Measurements from ENCODE around the gene NCLN. TPM values are rescaled to one million over a fixed set of nuclear protein-coding genes. Genes with fewer than 3 reads are reported as not detected.

Gene NCLN
- total and polyA plus RNA-seq, 9 of the 15 experiments (the other 6 are each of a cell fraction or from before 2014, with no cell fraction given) = 3.8 to 126 (median 39.6) TPM

- intact Hi-C loops (cut with micrococcal nuclease) = no loop called here
- FAIRE-seq = no peak
- POLR2A ChIA-PET = interaction anchor here (0.6 to 0.8 kb wide), 2 partner anchors 191 to 229 kb away, joined by 3 to 4 read pairs; no protein-coding TSS in a partner anchor
Measured at GRCh38 chr19:3140667-3141038, 45.1 kb upstream of the NCLN start.

More at GRCh38 chr19:3140667-3141038, 45.1 kb upstream of the NCLN start:
- CTCF ChIA-PET (ENCODE audit: low intra/inter-chr PET ratio) = no interaction called here
- Histone ChIP-seq H3K27ac (ENCODE audit: extremely low read depth, low read depth, low read length) (no peak overlapping the region), H2AFZ (ENCODE audit: low read depth, low read length) (no peak overlapping the region), H4K20me1 (replicated peaks; ENCODE audit: control insufficient read depth, insufficient read depth, low read length) (no peaks in the 10 kb centered on the region), H3K27me3 (ENCODE audit: control insufficient read depth in 2 of 2, insufficient read depth in 2 of 2, low read length in 2 of 2) (no peaks in the 10 kb centered on the region), H3K9me3 (replicated peaks; ENCODE audit: control insufficient read depth, insufficient read depth, low read depth, low read length) (no peaks in the 10 kb centered on the region), H3K4me2 (ENCODE audit: insufficient read depth, low read length) (no peak overlapping the region), H3K4me1 (replicated peaks in 1 of 2; ENCODE audit: control insufficient read depth in 2 of 2, insufficient read depth in 2 of 2, low read length in 2 of 2) (peaks cover 0 to 16% of the 10 kb centered on the region in 2 experiments; a peak in 3 of 5 replicates), H3K4me3 (no peak overlapping the region), H3K9ac (ENCODE audit: insufficient read depth in 1 of 2, low read depth in 2 of 2, low read length in 2 of 2) (no peak overlapping the region), H3K36me3 (ENCODE audit: control insufficient read depth, insufficient read depth, low read length) (no peaks in the 10 kb centered on the region), H3K79me2 (ENCODE audit: control insufficient read depth, insufficient read depth, low read length) (no peaks in the 10 kb centered on the region), H3K9me1 (ENCODE audit: control insufficient read depth, insufficient read depth, low read length) (no peaks in the 10 kb centered on the region)
- DNase-seq (ENCODE audit: extremely low read depth in 1 of 4, low spot score in 3 of 4) (no peak), ATAC-seq (no peak)
- BruUV-seq (replicated peaks) = no TSS peak
- in situ Hi-C loops (cut with MboI) = no loop called here
- TF ChIP-seq HDAC2 (IDR thresholded peaks at IDR 0.05) = peak; percentile 27; the same call in 1 of the 2 replicates
- peak in 1 of 2 experiments; percentile 52; a peak in 2 of 4 replicates for TF ChIP-seq KDM1A (IDR thresholded peaks at IDR 0.05)
- no peak for TF ChIP-seq ETV6 (IDR thresholded peaks at IDR 0.05; ENCODE audit: borderline replicate concordance in 1 of 2, low read depth in 2 of 2, low read length in 1 of 2)
- no peak for TF ChIP-seq ETV6 (CRISPR knock-in tag; IDR thresholded peaks at IDR 0.05; ENCODE audit: borderline replicate concordance)
- no peak for TF ChIP-seq ZSCAN32 (CRISPR knock-in tag; IDR thresholded peaks at IDR 0.05)
- TF ChIP-seq TBP (optimal IDR thresholded peaks at IDR 0.05; ENCODE audit: low read depth, low read length) = no peak
- 0 out of 4 replicates have a peak, but pooled peaks of 1 of the 2 experiments have one; percentile 7 for TF ChIP-seq RCOR1 (IDR thresholded peaks at IDR 0.05; ENCODE audit: borderline replicate concordance in 1 of 2, low read depth in 2 of 2, low read length in 2 of 2)
- no peak for TF ChIP-seq ZNF76 (CRISPR knock-in tag; IDR thresholded peaks at IDR 0.05; ENCODE audit: borderline replicate concordance)
- TF ChIP-seq BCOR (IDR thresholded peaks at IDR 0.05) = peak; percentile 80
- TF ChIP-seq, protein P1, sequence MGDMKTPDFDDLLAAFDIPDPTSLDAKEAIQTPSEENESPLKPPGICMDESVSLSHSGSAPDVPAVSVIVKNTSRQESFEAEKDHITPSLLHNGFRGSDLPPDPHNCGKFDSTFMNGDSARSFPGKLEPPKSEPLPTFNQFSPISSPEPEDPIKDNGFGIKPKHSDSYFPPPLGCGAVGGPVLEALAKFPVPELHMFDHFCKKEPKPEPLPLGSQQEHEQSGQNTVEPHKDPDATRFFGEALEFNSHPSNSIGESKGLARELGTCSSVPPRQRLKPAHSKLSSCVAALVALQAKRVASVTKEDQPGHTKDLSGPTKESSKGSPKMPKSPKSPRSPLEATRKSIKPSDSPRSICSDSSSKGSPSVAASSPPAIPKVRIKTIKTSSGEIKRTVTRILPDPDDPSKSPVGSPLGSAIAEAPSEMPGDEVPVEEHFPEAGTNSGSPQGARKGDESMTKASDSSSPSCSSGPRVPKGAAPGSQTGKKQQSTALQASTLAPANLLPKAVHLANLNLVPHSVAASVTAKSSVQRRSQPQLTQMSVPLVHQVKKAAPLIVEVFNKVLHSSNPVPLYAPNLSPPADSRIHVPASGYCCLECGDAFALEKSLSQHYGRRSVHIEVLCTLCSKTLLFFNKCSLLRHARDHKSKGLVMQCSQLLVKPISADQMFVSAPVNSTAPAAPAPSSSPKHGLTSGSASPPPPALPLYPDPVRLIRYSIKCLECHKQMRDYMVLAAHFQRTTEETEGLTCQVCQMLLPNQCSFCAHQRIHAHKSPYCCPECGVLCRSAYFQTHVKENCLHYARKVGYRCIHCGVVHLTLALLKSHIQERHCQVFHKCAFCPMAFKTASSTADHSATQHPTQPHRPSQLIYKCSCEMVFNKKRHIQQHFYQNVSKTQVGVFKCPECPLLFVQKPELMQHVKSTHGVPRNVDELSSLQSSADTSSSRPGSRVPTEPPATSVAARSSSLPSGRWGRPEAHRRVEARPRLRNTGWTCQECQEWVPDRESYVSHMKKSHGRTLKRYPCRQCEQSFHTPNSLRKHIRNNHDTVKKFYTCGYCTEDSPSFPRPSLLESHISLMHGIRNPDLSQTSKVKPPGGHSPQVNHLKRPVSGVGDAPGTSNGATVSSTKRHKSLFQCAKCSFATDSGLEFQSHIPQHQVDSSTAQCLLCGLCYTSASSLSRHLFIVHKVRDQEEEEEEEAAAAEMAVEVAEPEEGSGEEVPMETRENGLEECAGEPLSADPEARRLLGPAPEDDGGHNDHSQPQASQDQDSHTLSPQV (IDR thresholded peaks at IDR 0.05) = no peak
- no peak for TF ChIP-seq TGIF2 (CRISPR knock-in tag; IDR thresholded peaks at IDR 0.05)
- peak; percentile 99 for TF ChIP-seq ZNF24 (IDR thresholded peaks at IDR 0.05)
- TF ChIP-seq, protein P2, sequence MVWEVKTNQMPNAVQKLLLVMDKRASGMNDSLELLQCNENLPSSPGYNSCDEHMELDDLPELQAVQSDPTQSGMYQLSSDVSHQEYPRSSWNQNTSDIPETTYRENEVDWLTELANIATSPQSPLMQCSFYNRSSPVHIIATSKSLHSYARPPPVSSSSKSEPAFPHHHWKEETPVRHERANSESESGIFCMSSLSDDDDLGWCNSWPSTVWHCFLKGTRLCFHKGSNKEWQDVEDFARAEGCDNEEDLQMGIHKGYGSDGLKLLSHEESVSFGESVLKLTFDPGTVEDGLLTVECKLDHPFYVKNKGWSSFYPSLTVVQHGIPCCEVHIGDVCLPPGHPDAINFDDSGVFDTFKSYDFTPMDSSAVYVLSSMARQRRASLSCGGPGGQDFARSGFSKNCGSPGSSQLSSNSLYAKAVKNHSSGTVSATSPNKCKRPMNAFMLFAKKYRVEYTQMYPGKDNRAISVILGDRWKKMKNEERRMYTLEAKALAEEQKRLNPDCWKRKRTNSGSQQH (CRISPR knock-in tag; IDR thresholded peaks at IDR 0.05) = no peak
- TF ChIP-seq DEAF1 (CRISPR knock-in tag; IDR thresholded peaks at IDR 0.05) = no peak
